Vagina (tissue), 2 donors: Measurements from ENCODE around the gene RHOG. TPM values are rescaled to one million over a fixed set of nuclear protein-coding genes. Genes with fewer than 3 reads are reported as not detected.
A peak's percentile ranks its signal among the peaks of the same experiment; 100 is the strongest.

Experiments used
- DNase-seq, 2 donors: peaks; one replicate each; pipeline ENCODE4 v3.0.0-alpha.2; 2017; ENCODE audit errors: extremely low spot score in 2 of 2
- H3K27ac ChIP-seq: fragments of 200-600 bp; sonication (generic); one replicate; pipeline ENCODE4 v1.5.1; 2019
- H3K27me3 ChIP-seq: fragments of 200-600 bp; sonication (generic); one replicate; pipeline ENCODE4 v1.5.1; 2019
- H3K36me3 ChIP-seq, 2 donors: fragments of 200-600 bp; sonication (generic); one replicate each; pipeline ENCODE4 v1.5.1; 2017 to 2019
- H3K4me1 ChIP-seq: fragments of 200-600 bp; sonication (generic); one replicate; pipeline ENCODE4 v1.5.1; 2019
- H3K4me3 ChIP-seq, 2 donors: fragments of 200-600 bp; sonication (generic); 1 replicate in 1 of 2; 2 replicates in 1 of 2; pipeline ENCODE4 v1.5.1; 2016 to 2019
- H3K9me3 ChIP-seq: fragments of 200-600 bp; sonication (generic); one replicate; pipeline ENCODE4 v1.5.1; 2019
- POLR2A ChIP-seq, 2 donors: fragments of 450-650 bp; IDR thresholded peaks; one replicate each; pipeline ENCODE4 v1.6.1; 2017; ENCODE audit warnings: antibody characterized with exemption in 2 of 2, mild to moderate bottlenecking in 2 of 2, moderate library complexity in 2 of 2
- POLR2AphosphoS5 ChIP-seq, 2 donors: sonication (generic); formaldehyde crosslinking; IDR thresholded peaks; one replicate each; pipeline ENCODE4 v1.9.0; 2017; ENCODE audit warnings: antibody characterized with exemption in 2 of 2, mild to moderate bottlenecking in 2 of 2, low read depth in 1 of 2; ENCODE audit not compliant: insufficient read depth in 1 of 2
- intact Hi-C: fragments of 100-400 bp; cut with DNase I; formaldehyde crosslinking; loops from one replicate; pipeline ENCODE4 v1.15.1; 2023
- total RNA-seq: library from RNA; depleted of rRNA; stranded (reverse); fragments of >200 nt; gene quantifications from one replicate; pipeline ENCODE4 v1.2.3, GENCODE V29; 2016
- TF ChIP-seq, protein P1 (sequence below), 3 experiments: fragments of 450-650 bp in 2 of 3; fragments of 200-600 bp in 1 of 3; sonication (generic) in 1 of 3; IDR thresholded peaks; one replicate each; pipeline ENCODE4 v1.5.1; 2017 to 2019; ENCODE audit warnings: antibody characterized with exemption in 3 of 3, mild to moderate bottlenecking in 2 of 3, moderate library complexity in 2 of 3

Gene RHOG
- total RNA-seq, 1 donor from 2014 or later = 107 TPM

DNA sequence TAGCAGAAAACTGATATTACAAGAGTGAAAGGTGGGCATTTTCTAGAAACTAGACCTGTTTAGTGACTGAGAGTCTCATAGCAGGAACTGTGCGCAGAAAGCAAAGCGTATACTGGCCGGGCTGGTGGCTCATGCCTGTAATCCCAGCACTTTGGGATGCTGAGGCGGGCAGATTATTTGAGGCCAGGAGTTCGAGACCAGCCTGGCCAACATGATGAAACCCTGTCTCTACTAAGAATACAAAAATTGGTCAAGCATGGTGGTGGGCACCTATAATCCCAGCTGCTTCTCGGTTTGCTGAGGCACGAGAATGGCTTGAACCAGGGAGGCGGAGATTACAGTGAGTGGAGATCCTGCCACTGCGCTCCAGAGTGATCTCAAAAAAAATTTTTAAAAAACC, 41.6 kb downstream of the RHOG start:
- no peak for DNase-seq
- Histone ChIP-seq H3K27ac (no peak overlapping the region), H3K4me1 (peaks cover 38% of the 10 kb centered on the region), H3K9me3 (no peaks in the 10 kb centered on the region), H3K36me3 (no peaks in the 10 kb centered on the region), H3K27me3 (no peaks in the 10 kb centered on the region), H3K4me3 (no peak overlapping the region)
- intact Hi-C loops = no loop called here
- TF ChIP-seq POLR2A (IDR thresholded peaks at IDR 0.05) = no peak
- TF ChIP-seq, protein P1, sequence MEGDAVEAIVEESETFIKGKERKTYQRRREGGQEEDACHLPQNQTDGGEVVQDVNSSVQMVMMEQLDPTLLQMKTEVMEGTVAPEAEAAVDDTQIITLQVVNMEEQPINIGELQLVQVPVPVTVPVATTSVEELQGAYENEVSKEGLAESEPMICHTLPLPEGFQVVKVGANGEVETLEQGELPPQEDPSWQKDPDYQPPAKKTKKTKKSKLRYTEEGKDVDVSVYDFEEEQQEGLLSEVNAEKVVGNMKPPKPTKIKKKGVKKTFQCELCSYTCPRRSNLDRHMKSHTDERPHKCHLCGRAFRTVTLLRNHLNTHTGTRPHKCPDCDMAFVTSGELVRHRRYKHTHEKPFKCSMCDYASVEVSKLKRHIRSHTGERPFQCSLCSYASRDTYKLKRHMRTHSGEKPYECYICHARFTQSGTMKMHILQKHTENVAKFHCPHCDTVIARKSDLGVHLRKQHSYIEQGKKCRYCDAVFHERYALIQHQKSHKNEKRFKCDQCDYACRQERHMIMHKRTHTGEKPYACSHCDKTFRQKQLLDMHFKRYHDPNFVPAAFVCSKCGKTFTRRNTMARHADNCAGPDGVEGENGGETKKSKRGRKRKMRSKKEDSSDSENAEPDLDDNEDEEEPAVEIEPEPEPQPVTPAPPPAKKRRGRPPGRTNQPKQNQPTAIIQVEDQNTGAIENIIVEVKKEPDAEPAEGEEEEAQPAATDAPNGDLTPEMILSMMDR (IDR thresholded peaks at IDR 0.05) = no peak
- no peak for TF ChIP-seq POLR2AphosphoS5 (IDR thresholded peaks at IDR 0.05; ENCODE audit: insufficient read depth in 1 of 2, low read depth in 1 of 2)

DNA sequence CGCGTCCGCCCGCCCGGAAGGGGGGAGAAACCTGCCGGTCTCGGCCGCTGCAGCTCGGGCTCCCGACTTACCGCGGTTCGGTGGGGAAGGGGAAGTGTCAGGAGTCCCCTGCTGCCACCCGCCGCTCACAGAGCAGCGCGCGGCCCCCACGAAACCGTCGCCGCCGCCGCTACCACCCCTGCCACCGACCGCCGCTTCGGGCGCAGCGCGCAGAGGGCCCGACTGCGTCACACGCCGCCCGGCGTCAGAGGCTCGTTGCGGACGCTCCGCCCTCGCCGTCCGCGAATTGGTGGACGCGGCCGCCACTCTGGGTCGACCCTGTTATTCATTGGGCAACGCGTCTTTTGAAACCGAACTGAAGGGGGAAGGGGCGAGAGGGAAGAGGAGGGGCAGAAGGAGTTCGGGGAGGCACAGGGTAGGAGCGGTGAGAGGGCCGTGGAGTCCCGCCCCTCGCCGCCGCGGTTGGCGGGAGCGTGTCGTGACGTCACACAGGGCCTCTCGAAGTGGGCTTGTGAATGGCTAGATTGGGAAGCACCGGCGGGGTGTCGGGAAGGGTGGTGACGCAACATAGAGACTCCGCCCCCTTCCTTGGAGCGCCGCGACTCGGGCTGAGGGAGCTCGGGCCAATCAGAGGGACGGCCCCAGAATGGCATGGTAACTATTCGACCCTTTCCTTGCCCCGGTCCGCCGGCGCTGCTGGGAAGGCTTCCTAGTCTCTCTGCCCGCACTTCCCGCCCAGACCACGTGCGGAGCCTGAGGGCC, 43.2 kb downstream of the RHOG start, which contains the start of gene NUP98:
TSS of gene NUP98 (minus strand) at position 226 of the 762 bp plus-strand sequence. CDS start 15,437 bp downstream, outside the sequence.
- TF ChIP-seq, protein P1 (IDR thresholded peaks at IDR 0.05) = no peak
- TF ChIP-seq POLR2A (IDR thresholded peaks at IDR 0.05) = peak; percentile 99
- TF ChIP-seq POLR2AphosphoS5 (IDR thresholded peaks at IDR 0.05; ENCODE audit: insufficient read depth in 1 of 2, low read depth in 1 of 2) = peak; percentile 76 to 97
- intact Hi-C loops = no loop called here
- peak; percentile 100 for DNase-seq

DNA sequence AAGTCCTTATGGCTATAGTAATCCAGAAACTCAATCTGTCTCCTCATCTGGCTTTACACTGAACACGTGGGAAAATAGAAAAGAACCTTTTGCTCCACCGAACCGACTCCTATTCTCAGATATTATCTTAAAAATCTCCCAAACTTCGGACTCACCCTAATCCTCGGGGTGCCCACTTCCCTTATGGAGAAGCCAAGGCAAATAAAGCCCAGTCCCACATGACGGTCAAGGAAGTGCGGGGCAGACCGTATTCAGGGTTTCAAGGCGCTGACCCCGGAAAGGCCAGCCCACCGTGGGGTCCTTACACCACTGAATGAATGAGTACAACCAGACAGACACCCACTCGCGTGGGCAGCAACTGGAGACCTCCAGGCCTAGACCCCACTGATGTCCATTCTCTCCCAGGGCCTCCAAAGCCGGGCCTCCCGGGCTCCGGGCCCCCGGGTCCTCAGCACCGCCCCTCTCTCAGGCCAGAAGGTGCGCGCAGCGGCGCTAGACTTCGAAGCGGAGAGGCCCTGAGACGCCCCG, 43.9 kb downstream of the RHOG start:
- peak in 1 of 2 donors; percentile 93 for DNase-seq

More for the DNA sequence above, 43.2 kb downstream of the RHOG start, which contains the start of gene NUP98:
- Histone ChIP-seq H3K4me1 (peaks cover 38% of the 10 kb centered on the region), H3K27ac (peak within 1 kb of the TSS; percentile 89), H3K36me3 (peaks cover 5 to 10% of the 10 kb centered on the region in 2 donors), H3K27me3 (no peaks in the 10 kb centered on the region), H3K9me3 (no peaks in the 10 kb centered on the region), H3K4me3 (peak within 1 kb of the TSS; percentile 67)

DNA sequence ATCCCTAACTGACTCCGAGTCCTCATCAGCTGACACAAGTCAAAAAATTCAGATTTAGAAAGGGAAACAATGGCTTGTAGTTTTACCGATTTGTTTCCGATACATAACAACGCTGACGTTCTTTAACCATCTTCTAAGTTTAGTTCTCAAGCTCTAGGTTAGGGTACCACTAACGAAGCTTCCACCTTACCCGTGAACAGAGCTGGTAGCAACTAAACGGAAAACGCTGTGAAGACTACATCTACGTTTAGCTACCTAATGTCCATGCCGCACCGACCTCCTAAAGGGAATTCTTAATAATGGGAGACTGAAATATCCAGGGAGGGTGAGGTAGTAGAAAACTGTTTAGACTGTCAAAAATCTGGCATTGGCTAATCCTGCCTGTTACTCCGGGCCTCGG, 44.4 kb downstream of the RHOG start:
- H3K9me3 ChIP-seq = no peaks in the 10 kb centered on the region
- peak in 1 of 2 donors; percentile 69 for DNase-seq
- H3K27ac ChIP-seq = peak overlapping the region; percentile 89
- H3K4me3 ChIP-seq = peak overlapping the region; percentile 67
- intact Hi-C loops = no loop called here
- H3K4me1 ChIP-seq = peaks cover 38% of the 10 kb centered on the region
- no peaks in the 10 kb centered on the region for H3K27me3 ChIP-seq
- no peak for TF ChIP-seq POLR2A (IDR thresholded peaks at IDR 0.05)
- TF ChIP-seq, protein P1 (IDR thresholded peaks at IDR 0.05) = no peak
- no peak for TF ChIP-seq POLR2AphosphoS5 (IDR thresholded peaks at IDR 0.05; ENCODE audit: insufficient read depth in 1 of 2, low read depth in 1 of 2)
- peaks cover 5 to 17% of the 10 kb centered on the region in 2 donors for H3K36me3 ChIP-seq

More for the DNA sequence above, 43.9 kb downstream of the RHOG start:
- peak overlapping the region; percentile 89 for H3K27ac ChIP-seq
- intact Hi-C loops = no loop called here
- H3K4me3 ChIP-seq = peak overlapping the region; percentile 67
- no peaks in the 10 kb centered on the region for H3K9me3 ChIP-seq
- peaks cover 38% of the 10 kb centered on the region for H3K4me1 ChIP-seq
- H3K36me3 ChIP-seq = peaks cover 5 to 12% of the 10 kb centered on the region in 2 donors
- no peaks in the 10 kb centered on the region for H3K27me3 ChIP-seq
- TF ChIP-seq POLR2A (IDR thresholded peaks at IDR 0.05) = no peak
- no peak for TF ChIP-seq POLR2AphosphoS5 (IDR thresholded peaks at IDR 0.05; ENCODE audit: insufficient read depth in 1 of 2, low read depth in 1 of 2)
- TF ChIP-seq, protein P1 (IDR thresholded peaks at IDR 0.05) = no peak

DNA sequence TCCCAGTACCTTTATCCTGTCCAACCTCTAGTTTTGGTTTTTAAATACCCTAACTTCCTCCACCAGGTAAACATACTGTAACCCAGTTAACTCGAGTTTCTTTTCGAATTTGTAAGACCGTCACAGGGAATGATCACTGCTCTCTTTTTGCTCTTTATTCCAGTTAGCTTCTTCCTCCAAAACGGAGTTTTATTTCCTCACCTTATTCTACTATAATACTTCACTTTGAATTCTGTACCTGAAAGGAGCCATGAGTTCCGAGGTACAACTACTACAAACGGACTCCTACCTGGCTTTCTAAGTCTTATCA, 44.8 kb downstream of the RHOG start:
- H3K27ac ChIP-seq = peak overlapping the region; percentile 89
- peak overlapping the region; percentile 67 for H3K4me3 ChIP-seq
- TF ChIP-seq, protein P1 (IDR thresholded peaks at IDR 0.05) = no peak
- TF ChIP-seq POLR2AphosphoS5 (IDR thresholded peaks at IDR 0.05; ENCODE audit: insufficient read depth in 1 of 2, low read depth in 1 of 2) (no peak), POLR2A (IDR thresholded peaks at IDR 0.05) (no peak)
- no peak for DNase-seq
- intact Hi-C loops = no loop called here
- peaks cover 38% of the 10 kb centered on the region for H3K4me1 ChIP-seq
- H3K27me3 ChIP-seq = no peaks in the 10 kb centered on the region
- H3K9me3 ChIP-seq = no peaks in the 10 kb centered on the region
- H3K36me3 ChIP-seq = peaks cover 5 to 20% of the 10 kb centered on the region in 2 donors
